Measurements from ENCODE around the gene SLC29A1.

SLC29A1 gene

DNA sequence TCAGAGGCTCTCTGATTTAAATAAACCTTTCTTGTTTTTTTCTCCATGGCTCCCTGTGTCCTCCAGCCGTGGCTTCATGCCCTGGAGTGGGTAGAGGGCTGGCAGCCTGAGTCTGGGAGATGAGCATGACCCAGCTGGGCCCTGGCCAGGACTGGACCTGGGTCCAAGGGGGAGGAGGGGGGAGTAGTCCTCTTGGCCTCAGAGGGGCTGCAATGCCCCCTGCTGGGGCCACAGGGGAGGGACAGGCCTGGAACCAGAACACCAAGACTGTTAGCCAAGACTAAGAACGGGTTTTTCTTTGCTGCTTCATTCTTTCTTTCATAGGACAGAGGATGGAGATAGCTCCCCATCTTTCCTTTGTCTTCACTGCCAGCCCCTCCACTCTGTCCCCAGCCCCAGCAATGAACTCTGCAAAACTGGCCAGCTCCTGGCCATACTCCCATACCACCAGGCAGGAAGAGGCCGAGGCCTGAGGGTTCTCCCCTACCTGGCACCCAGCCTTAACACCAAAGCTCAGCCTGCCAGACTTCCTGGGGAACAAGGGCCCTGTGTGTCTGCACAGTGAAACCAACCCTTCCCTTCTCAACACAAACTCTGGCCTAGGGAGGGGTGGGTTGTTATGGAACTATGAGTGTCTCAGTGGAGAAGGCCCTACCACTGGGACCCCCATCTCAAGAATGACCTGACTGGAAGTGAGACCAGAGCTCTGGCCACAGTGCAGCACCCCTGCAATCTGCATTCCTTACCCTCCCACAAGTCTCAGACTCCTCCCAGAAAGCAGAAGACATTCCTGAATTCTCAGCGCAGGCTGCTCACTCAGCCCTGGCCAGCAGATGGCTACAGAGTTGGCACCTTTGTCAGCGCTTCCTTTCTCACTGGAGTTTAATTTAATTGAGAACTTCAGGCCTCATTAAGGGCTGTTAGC, 11.0 kb downstream of the SLC29A1 start:
- in situ Hi-C loops (cut with MboI; ENCODE audit: low sequenced_read_pairs) = no loop called here

DNA sequence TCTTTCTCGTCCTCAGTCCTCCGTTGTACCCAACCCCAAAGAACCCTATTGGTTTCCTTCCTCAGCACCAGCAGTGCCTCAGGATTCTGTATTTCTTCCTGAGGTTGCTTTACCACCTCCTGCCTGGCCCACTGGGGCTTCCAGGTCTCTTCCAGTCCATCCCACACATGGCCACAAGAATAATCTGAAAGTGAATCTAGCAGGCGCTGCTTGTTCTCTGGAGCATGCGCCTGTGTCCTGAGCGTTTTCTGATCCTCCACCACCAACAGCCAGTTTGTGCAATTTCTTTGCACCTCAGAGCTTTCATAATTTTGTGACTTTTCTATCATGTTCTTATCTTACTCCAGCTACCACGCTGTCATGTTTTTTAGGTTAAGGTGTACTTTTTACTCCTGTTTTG, 11.9 kb downstream of the SLC29A1 start:
- in situ Hi-C loops (cut with MboI; ENCODE audit: low sequenced_read_pairs) = no loop called here

DNA sequence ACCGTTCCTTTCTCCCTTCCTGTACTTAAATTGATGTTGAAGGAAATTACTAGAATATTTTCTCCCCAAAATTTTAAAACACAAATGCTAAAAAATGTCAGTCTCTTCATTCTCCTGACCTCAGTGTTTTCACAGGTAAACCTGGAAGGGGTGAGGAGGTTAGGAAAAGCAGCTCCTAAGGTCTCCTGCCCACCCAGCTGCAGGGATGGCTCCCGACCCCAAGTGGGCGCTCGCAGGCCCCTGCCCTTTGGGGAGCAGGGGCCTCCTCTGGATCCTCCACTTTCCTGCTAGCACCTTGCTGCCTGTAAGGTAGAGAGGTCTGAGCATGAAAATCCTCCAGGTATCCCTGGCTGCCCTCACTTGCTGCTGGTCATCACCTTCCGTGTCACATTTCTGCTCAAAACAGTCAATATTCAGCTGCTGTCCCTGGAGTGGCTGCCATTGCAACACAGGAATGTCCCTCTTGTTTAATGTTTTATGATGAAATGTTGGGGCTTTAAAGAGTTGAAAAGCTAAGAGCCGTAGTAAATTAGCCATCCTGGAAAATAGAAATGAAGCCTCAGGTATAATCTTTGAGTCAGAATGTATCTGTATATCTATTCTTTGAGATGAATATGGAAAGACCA, 12.6 kb downstream of the SLC29A1 start:
- in situ Hi-C loops (cut with MboI; ENCODE audit: low sequenced_read_pairs) = no loop called here

DNA sequence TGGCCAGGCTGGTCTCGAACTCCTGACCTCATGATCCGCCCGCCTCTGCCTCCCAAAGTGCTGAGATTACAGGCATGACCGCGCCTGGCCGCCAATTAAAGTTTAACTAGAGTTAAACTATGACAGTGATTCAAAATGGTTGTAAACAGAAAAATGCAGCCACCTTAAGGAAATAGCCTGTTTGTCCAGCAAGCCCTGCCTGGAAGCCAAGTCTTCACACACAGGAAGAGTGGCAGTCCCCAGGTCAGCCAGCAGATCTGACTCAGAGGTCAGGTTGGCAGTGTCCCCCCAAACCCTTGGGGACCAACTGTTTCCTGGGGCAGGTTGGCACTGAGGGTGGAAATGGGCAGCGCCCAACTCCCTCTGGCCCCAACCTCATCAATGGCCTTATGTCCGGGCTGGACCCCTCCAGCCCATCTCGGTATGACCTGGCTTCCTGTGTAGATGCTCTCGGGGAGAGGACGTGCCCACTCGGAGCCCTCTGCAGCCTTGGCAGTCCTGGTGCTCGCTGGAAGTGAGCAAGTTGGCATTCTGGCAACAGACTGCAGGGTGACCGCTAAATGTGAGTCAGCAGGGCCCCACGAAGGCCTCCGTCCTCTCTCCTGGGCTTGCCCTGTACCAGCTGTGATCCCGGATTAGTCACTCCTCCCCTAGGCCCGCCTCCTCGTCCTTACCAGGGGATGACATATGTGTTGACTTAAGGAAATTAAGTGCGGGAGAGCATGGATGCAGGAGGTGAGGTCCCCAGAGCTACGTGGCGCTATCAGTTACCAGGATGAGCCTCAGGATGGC, 13.8 kb downstream of the SLC29A1 start:
- in situ Hi-C loops (cut with MboI; ENCODE audit: low sequenced_read_pairs) = no loop called here

DNA sequence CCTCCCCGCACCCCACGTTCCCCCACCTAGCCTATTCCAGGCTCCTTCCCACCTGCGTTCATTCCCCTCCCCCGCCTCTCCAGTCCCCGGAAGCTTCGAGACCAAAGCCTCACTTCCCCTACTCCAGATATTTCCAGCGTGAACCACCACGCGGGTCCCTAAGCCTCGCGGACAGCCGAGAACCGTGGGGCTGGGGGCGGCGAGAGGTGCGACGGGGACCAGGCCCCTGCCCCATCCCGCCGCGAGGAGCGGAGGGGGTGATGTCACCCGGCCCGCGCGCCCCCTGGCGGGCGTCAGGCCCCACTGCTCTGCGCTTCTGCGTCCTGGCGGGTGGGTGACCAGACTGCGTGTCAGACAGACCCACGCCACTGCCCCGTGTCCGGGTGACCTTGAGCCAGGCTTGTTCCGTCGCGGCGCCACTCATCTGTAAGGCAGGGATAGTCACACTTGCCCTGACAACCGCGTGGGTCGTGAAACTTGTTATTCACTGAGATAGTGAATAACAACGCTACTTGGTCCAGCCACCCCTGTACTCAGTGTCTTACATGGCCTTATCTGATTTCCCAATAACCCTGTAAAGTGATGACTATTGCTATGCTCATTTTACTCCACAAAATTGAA, 14.5 kb downstream of the SLC29A1 start:
- in situ Hi-C loops (cut with MboI; ENCODE audit: low sequenced_read_pairs) = no loop called here

DNA sequence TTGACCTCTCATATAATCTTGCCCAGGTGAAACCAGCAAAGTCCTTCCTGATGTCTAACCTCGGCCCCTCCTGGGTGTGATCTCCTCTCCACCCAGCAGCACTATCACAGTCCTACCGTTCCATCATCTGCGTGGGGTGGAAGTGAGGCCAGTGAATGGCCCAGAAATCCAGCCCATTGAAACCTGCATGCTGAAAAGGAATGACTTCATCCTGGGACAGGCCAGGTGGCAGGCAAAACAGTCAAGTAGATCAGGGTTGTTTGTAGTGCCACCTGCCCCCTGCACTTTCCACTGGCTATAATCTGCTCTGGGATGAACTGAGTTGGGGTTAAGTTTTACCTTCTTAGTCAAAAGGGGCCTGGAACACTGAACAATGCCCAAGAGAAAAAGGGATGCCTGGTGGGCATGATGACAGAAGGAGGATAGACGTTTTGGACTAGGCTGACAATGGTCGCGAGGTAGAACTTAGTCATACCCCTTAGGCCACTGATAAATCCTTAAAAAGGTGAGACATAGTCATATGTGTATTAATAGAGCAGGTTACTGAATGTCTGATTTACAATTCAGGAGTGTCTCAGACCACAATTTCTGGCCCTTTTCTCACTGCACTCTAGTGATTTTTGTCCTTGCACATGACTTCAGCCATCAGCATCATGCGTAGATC, 15.4 kb downstream of the SLC29A1 start:
- in situ Hi-C loops (cut with MboI; ENCODE audit: low sequenced_read_pairs) = no loop called here

DNA sequence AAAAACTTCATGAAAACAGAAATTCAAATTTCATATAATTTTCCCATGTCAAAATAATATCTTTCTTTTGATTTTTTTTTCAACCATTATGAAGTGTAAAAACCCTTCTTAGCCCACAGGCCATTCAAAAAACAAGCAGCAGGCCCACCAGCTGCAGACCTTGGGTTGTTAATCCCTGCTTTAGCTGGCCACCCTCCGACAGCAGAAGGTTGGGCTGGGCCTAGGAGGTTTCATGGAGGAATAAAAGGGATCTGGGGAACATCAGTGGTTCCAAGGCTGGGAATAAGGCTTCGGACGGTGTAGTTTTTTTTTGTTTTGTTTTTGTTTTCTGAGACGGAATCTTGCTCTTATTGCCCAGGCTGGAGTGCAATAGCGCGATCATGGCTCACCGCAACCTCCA, 19.9 kb downstream of the SLC29A1 start:
- in situ Hi-C loops (cut with MboI; ENCODE audit: low sequenced_read_pairs) = no loop called here

DNA sequence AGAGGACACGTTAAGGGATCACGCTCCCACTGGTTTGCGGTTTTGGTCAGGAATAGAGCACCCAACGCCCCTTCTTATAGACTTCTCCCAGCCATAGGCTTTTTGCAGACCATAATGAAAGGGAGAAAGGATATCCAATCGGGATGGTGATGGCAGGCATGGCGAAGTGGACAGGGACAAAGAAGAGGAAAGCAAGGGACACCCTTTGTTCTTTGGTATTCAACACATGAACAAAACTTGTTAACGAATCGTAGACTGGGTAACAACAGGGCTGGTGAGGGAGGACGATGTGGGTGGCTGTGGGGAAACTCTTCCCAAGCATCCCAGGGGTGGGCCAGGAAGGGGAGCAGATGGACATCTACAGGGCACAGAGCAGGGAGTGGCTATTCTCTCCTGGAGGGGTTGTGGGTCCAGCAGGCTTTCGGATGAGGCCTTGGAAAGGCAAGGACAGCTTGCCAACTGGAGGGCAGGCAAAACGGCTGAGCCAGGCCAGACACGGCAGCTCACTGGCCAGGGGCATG, 22.1 kb downstream of the SLC29A1 start:
- in situ Hi-C loops (cut with MboI; ENCODE audit: low sequenced_read_pairs) = loop anchor here (5.0 kb wide), 1 partner anchor 73 kb away; no protein-coding TSS in a partner anchor

DNA sequence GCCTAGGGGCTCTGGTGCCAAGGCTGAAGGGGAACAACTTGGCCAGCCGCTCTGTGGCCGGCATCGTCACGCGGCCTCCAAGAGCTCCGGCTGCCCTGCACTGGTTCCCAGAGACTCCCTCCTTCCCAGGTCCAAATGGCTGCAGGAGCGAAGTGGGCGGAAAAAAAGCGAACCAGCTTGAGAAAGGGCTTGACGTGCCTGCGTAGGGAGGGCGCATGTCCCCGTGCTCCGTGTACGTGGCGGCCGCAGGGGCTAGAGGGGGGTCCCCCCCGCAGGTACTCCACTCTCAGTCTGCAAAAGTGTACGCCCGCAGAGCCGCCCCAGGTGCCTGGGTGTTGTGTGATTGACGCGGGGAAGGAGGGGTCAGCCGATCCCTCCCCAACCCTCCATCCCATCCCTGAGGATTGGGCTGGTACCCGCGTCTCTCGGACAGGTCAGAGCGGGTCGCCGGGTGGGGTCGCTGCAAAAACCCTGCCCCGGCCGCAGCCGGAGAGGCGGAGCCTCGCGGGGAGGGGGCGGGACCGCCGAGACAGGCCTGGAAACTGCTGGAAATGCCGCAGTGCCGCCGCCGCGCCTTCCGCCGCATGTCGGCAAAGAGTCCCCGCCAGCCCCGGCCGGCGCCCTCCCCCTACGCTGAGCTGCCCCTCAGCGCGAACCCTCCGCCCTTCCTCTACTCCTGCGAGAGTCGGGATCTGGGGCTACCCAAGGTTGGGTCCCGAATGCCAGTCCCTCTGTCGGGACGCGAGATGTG, 22.7 kb downstream of the SLC29A1 start:
- in situ Hi-C loops (cut with MboI; ENCODE audit: low sequenced_read_pairs) = loop anchor here (5.0 kb wide), 1 partner anchor 74 kb away; no protein-coding TSS in a partner anchor

DNA sequence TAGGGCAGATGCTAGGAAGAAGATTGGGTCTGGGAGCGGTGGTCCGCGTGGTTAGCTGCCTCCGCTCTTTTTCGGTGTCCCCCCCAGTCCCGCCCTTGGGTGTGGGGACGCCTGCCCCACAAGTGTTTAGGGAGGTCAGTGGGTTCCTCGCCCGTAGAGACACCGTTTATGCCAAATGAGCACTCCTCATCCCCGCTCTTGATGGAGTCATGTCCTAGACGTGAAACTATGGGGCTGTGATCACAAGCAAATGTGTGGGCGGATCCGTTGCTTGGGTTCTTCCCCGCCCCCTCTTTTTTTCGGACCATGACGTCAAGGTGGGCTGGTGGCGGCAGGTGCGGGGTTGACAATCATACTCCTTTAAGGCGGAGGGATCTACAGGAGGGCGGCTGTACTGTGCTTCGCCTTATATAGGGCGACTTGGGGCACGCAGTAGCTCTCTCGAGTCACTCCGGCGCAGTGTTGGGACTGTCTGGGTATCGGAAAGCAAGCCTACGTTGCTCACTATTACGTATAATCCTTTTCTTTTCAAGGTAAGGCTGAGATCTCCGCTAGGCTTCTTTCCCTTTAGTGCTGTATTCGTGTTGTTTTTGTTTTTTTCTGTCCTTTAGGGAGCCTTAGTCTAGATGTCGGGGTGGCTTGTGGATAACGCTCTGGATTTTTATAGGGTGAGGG, 23.4 kb downstream of the SLC29A1 start, which contains the start of gene HSP90AB1:
Gene HSP90AB1 (plus strand): TSS at position 439 of the 675 bp plus-strand sequence. CDS start 1,529 bp downstream, outside the sequence.
- in situ Hi-C loops (cut with MboI; ENCODE audit: low sequenced_read_pairs) = loop anchor here (5.0 kb wide), 1 partner anchor 74 kb away; no protein-coding TSS in a partner anchor

DNA sequence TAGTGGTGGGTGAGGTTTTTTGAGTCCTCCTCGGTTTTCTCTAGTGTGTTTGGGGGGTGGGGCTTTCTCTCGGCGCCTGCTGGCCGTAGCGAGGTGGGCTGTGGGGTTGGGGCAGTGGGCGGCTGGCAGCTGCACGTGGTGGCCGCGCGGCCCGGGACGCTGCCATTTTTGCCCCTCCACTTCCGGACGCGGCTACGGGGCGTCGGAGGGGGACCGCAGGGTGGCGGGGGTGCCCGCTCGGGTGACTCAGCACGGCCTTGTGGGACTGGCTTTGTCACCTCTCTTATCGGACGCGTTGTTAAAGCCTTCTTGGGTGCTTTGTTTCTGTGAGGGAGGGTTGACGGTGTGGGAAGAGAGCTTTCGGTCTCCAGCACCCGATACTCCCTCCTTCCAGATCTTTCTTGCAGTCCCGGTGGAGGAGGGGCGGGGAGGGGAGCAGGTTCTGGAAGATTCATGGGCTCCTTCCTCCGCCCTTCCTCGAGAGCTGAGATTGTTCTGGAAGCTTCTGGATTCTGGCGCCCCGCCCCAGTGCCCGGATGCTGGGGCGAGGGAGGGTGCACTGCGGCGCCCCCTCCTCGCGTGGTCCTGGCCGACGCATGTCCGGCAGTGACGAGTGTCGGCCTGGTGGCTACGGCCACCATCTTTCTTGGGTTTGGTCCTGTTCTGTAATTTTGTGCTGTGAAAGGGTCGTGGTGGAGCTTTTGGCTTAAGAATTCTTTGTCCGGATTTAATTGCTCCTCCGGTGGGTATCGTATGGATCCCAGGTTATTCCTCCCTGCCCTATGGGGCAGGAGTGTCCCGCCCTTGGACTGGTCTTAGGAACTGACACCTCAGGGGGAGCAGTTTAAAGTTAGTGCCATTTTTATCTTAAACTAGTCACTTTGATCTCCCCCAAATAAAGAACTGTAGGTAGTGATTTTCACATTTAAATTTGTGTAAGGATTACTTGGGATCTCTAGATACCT, 24.2 kb downstream of the SLC29A1 start:
- in situ Hi-C loops (cut with MboI; ENCODE audit: low sequenced_read_pairs) = loop anchor here (5.0 kb wide), 1 partner anchor 75 kb away; no protein-coding TSS in a partner anchor

DNA sequence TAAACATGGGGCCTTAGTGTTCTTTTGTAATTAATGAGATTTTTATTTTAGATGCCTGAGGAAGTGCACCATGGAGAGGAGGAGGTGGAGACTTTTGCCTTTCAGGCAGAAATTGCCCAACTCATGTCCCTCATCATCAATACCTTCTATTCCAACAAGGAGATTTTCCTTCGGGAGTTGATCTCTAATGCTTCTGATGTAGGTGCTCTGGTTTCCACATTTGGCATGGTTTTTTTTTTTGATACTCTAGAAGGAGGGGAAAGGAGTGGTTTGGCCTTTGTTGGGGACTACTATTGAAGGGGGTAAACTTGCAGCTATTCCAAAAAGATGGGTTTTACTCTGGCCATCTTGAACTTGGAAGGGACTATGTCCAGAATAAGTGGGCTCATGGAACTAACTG, 25.2 kb downstream of the SLC29A1 start:
- in situ Hi-C loops (cut with MboI; ENCODE audit: low sequenced_read_pairs) = loop anchor here (5.0 kb wide), 1 partner anchor 76 kb away; no protein-coding TSS in a partner anchor

DNA sequence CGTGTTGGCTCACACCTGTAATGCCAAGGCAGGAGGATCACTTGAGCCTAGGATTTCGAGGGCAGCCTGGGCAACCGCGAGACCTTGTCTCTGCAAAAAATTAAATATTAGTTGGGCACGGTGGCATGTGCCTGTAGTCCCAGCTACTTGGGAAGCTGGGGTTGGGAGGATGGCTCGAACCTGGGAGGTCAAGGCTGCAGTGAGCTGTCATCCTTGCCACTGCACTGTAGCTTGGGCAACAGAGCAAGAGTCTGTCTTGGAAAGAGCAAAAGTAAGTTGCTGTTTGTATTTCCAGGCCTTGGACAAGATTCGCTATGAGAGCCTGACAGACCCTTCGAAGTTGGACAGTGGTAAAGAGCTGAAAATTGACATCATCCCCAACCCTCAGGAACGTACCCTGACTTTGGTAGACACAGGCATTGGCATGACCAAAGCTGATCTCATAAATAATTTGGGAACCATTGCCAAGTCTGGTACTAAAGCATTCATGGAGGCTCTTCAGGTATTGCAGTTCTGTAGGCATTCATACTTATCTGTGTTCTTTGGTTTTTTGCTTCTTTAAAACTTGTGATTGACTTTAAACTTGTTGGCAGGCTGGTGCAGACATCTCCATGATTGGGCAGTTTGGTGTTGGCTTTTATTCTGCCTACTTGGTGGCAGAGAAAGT, 25.8 kb downstream of the SLC29A1 start:
- in situ Hi-C loops (cut with MboI; ENCODE audit: low sequenced_read_pairs) = loop anchor here (5.0 kb wide), 1 partner anchor 77 kb away; no protein-coding TSS in a partner anchor

DNA sequence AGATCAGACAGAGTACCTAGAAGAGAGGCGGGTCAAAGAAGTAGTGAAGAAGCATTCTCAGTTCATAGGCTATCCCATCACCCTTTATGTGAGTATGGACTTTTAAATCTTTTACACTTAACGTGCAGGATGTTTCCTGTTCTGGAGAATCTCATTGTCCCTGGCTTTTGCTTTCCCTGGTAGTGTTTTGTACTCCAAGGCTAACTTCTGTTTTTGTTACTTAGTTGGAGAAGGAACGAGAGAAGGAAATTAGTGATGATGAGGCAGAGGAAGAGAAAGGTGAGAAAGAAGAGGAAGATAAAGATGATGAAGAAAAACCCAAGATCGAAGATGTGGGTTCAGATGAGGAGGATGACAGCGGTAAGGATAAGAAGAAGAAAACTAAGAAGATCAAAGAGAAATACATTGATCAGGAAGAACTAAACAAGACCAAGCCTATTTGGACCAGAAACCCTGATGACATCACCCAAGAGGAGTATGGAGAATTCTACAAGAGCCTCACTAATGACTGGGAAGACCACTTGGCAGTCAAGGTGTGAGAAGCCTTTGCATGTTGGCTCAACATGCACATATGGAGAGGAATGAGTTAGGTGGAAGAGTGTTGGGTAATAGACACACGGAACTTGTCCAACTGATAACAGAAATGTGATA, 26.8 kb downstream of the SLC29A1 start:
- in situ Hi-C loops (cut with MboI; ENCODE audit: low sequenced_read_pairs) = no loop called here

DNA sequence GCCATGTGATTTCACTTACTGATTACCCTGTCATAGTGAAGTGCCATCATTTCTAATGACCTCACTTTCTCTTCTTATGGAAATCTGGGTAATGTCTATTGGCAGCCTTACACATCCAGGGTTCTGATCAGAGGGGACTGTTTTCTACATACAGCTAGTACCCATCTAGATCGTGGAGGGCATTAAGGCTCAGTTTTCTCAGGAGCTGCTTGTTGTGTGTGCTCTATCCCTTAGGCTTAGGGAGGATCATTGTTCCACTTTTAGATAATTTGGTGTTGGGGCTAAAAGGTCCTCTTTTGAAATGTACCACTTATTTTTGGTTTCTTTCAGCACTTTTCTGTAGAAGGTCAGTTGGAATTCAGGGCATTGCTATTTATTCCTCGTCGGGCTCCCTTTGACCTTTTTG, 27.3 kb downstream of the SLC29A1 start:
- in situ Hi-C loops (cut with MboI; ENCODE audit: low sequenced_read_pairs) = no loop called here

All from HL-60/S4 (cell line).